Effector memory CD4-positive, alpha-beta T cell (primary cell): ENCODE measurements around the gene RBM7.

Source experiments
- DNase-seq, 3 donors: peaks; one replicate each; pipeline ENCODE4 v3.0.0-alpha.2; 2020
- H3K27ac ChIP-seq: 2 replicates; pipeline ENCODE4 v1.7.0; 2013; ENCODE audit warnings: mild to moderate bottlenecking, low read length, moderate library complexity; ENCODE audit not compliant: insufficient read depth, poor library complexity, severe bottlenecking
- H3K27me3 ChIP-seq: replicated peaks from 2 replicates; pipeline ENCODE4 v1.7.0; 2013; ENCODE audit warnings: mild to moderate bottlenecking, low read length; ENCODE audit not compliant: insufficient read depth, control insufficient read depth, poor library complexity, severe bottlenecking
- H3K36me3 ChIP-seq: 2 replicates; pipeline ENCODE4 v1.7.0; 2013; ENCODE audit warnings: mild to moderate bottlenecking, low read length, moderate library complexity; ENCODE audit not compliant: control insufficient read depth, insufficient read depth
- H3K4me1 ChIP-seq: 2 replicates; pipeline ENCODE4 v1.7.0; 2013; ENCODE audit warnings: low read length, mild to moderate bottlenecking; ENCODE audit not compliant: control insufficient read depth, insufficient read depth, poor library complexity, severe bottlenecking
- H3K4me3 ChIP-seq: 2 replicates; pipeline ENCODE4 v1.7.0; 2013; ENCODE audit warnings: low read length, low read depth, mild to moderate bottlenecking; ENCODE audit not compliant: insufficient read depth, poor library complexity, severe bottlenecking
- H3K9me3 ChIP-seq: 2 replicates; pipeline ENCODE4 v1.7.0; 2013; ENCODE audit warnings: mild to moderate bottlenecking, low read length, moderate library complexity; ENCODE audit not compliant: control insufficient read depth

The RBM7 gene

DNA sequence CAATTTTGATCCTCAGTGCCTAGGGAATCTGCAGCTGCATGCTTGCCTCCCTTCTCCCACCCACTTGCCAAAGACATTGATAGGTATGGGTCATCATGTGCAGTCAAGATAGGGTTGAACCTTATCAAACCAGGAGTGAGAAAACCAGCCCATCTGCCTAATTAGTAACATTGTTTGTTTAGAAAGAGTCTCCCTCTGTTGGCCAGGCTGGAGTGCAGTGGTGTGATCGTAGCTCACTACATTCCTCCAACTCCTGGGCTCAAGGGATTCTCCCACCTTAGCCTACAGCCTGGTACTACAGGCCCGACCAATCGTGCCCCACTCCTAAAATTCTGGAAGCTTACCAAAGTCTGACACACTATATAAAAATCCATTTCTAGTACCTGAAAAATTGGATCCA, 4.7 kb upstream of the RBM7 start:
- no peak for DNase-seq
- H3K4me3 ChIP-seq, result no peak overlapping the region
- H3K4me1 ChIP-seq, result peaks cover 13% of the 10 kb centered on the region
- H3K27ac ChIP-seq, result no peak overlapping the region
- H3K27me3 ChIP-seq, result no peaks in the 10 kb centered on the region
- H3K9me3 ChIP-seq, result no peaks in the 10 kb centered on the region
- H3K36me3 ChIP-seq, result no peaks in the 10 kb centered on the region

- no peak overlapping the region for H3K27ac ChIP-seq
Measured at GRCh38 chr11:114396916-114397315, 3.5 kb upstream of the RBM7 start.

DNA sequence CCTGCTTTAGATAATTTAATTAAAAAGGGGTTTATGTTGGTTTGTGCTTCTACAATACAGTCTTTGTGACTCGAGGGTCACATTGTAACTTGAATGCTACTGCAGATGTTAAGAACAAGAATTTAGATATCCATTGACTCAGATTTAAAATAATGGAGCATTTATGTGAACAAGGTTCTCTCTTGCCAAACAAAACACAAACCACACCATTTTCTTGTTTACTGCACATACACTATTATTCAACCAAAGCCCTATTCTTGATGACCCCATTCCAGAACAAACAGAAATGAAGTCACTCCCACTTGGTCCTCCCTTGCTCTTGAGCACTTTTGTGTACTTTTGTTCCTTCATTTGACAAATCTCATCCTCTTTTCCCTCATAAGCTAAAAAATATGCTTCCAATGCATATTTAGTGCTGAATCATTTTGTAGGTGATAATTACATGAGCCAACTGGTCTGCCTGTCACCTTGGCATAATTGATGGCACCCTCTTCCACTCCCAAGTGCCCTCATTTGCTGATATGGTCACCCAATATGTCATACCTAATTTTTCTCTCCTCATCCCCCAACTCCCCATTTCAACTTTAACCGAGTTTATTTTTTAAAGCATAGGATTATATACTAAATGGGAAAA, 3.0 kb upstream of the RBM7 start:
- H3K9me3 ChIP-seq, result no peaks in the 10 kb centered on the region
- H3K27me3 ChIP-seq, result no peaks in the 10 kb centered on the region
- no peaks in the 10 kb centered on the region for H3K36me3 ChIP-seq
- H3K27ac ChIP-seq, result no peak overlapping the region
- peaks cover 13% of the 10 kb centered on the region for H3K4me1 ChIP-seq
- no peak overlapping the region for H3K4me3 ChIP-seq
- no peak for DNase-seq

More at GRCh38 chr11:114396916-114397315, 3.5 kb upstream of the RBM7 start:
- Histone ChIP-seq H3K4me1 (peaks cover 13% of the 10 kb centered on the region), H3K9me3 (no peaks in the 10 kb centered on the region), H3K4me3 (no peak overlapping the region), H3K36me3 (no peaks in the 10 kb centered on the region), H3K27me3 (no peaks in the 10 kb centered on the region)
- DNase-seq, result no peak

DNA sequence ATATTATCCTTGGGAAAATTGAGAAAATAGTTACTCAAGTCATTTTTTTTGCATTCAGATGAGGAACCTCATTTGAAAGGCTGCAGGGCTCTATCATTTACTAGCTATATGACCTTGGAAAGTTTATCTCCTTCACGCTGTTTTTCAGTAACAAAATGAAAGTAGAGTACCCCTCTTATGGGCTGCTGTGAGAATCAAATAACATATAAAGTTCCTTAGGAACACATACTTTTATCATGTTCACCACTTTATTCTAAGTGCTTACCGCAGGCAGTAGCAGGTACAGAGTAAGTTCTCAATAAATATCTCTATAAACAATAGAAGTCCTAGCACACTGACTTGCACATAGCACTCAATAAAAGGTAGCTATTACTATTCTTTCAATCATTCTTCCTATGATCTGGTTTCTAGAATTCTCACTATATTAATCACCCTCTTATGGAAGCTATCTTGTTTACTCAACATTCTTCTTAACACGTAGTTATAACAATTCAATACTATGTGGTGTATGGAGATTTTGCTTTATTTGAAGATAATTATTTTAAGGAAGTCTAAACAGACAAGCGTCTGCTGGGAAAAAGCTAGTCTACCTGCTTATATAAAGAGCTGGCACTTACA, 2.1 kb upstream of the RBM7 start:
- H3K4me3 ChIP-seq, result no peak overlapping the region
- no peak for DNase-seq
- H3K4me1 ChIP-seq, result peaks cover 13% of the 10 kb centered on the region
- peaks cover 2% of the 10 kb centered on the region for H3K36me3 ChIP-seq
- H3K27me3 ChIP-seq, result no peaks in the 10 kb centered on the region
- no peak overlapping the region for H3K27ac ChIP-seq
- H3K9me3 ChIP-seq, result no peaks in the 10 kb centered on the region

DNA sequence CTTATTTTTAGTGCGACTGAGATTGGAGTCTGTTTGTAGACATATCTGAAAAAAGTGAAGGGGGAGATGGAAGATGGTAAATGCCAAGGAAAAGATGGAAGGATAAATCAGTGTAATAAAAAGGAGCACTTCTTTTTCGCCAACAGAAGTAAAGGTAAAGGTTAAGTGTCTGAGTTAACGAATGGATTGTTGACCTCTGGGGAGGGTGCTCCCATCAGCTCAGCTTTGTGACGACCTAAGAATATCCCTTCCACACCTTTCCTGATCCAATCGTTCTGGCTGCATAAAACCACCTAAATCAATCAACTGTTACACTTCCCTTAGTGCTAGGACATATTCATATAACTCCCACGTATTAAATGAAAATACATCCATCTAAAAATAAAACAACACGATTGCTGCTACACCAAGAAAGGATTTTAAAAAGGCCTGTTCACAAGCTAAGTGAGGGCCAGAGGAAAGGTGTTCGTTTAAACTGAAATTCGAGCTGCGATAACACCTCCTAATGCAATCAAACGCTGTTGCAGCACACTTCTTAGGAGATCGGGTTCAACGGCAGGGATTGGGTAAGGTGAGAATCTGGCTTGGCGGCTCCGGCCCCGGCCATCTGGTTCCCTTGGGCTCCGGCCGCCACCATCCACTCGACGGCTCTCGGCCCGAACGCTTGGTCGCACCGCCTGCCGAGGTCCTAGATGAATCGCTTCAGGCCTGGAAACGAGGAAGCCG, 813 bp upstream of the RBM7 start:
- H3K36me3 ChIP-seq, result peaks cover 10% of the 10 kb centered on the region
- DNase-seq, result no peak
- H3K27me3 ChIP-seq, result no peaks in the 10 kb centered on the region
- peak overlapping the region; percentile 97 for H3K27ac ChIP-seq
- H3K9me3 ChIP-seq, result no peaks in the 10 kb centered on the region
- peaks cover 13% of the 10 kb centered on the region for H3K4me1 ChIP-seq
- peak overlapping the region; percentile 80 for H3K4me3 ChIP-seq

GRCh38 chr11:114400915-114401223, 403 bp downstream of the RBM7 start:
- H3K27me3 ChIP-seq, result no peaks in the 10 kb centered on the region
- H3K4me1 ChIP-seq, result peaks cover 13% of the 10 kb centered on the region
- peaks cover 20% of the 10 kb centered on the region for H3K36me3 ChIP-seq
- H3K27ac ChIP-seq, result peak overlapping the region; percentile 97
- no peaks in the 10 kb centered on the region for H3K9me3 ChIP-seq
- no peak for DNase-seq
- H3K4me3 ChIP-seq, result peak overlapping the region; percentile 80

GRCh38 chr11:114401311-114401710, 845 bp downstream of the RBM7 start:
- H3K4me3 ChIP-seq, result peak overlapping the region; percentile 80
- H3K36me3 ChIP-seq, result peaks cover 25% of the 10 kb centered on the region
- H3K9me3 ChIP-seq, result no peaks in the 10 kb centered on the region
- DNase-seq, result no peak
- H3K27ac ChIP-seq, result peak overlapping the region; percentile 97
- no peaks in the 10 kb centered on the region for H3K27me3 ChIP-seq
- peaks cover 13% of the 10 kb centered on the region for H3K4me1 ChIP-seq

DNA sequence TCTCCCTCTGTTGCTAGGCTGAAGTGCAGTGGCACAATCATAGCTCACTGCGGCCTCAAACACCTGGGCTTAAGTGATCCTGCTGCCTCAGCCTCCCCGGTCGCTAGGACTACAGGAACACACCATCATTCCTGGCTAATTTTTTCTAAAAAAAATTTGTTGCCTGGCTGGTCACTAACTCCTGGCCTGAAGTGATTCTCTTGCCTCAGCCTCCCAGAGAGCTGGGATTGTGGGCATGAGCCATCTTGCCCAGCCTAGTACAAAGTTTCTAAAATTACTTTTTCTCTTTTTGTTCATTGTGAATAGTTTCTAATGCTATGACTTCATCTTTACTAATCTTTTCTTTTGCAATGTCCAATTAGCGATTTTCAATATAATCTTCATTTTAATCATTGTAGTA, 12.5 kb downstream of the RBM7 start:
- H3K27ac ChIP-seq, result no peak overlapping the region
- H3K27me3 ChIP-seq, result no peaks in the 10 kb centered on the region
- no peak overlapping the region for H3K4me3 ChIP-seq
- H3K4me1 ChIP-seq, result no peaks in the 10 kb centered on the region
- DNase-seq, result no peak
- H3K9me3 ChIP-seq, result no peaks in the 10 kb centered on the region
- peaks cover 19% of the 10 kb centered on the region for H3K36me3 ChIP-seq

GRCh38 chr11:114413958-114414357, 13.5 kb downstream of the RBM7 start:
- Histone ChIP-seq H3K27ac (no peak overlapping the region), H3K36me3 (peaks cover 10% of the 10 kb centered on the region), H3K27me3 (no peaks in the 10 kb centered on the region), H3K9me3 (no peaks in the 10 kb centered on the region), H3K4me3 (no peak overlapping the region), H3K4me1 (no peaks in the 10 kb centered on the region)
- no peak for DNase-seq

GRCh38 chr11:114416441-114416961, 16.0 kb downstream of the RBM7 start:
- H3K9me3 ChIP-seq, result no peaks in the 10 kb centered on the region
- no peak overlapping the region for H3K4me3 ChIP-seq
- DNase-seq, result no peak
- H3K27me3 ChIP-seq, result no peaks in the 10 kb centered on the region
- H3K27ac ChIP-seq, result no peak overlapping the region
- no peaks in the 10 kb centered on the region for H3K4me1 ChIP-seq
- no peaks in the 10 kb centered on the region for H3K36me3 ChIP-seq
